HG03342 (cell line): Measurements from ENCODE around the gene PRDM15.
A peak's percentile ranks its signal among the peaks of the same experiment; 100 is the strongest.

Experiments used
- ATAC-seq: cut with Tn5 transposase; IDR thresholded peaks from one replicate; pipeline ENCODE4 v1.9.1; 2021; ENCODE audit warnings: mild to moderate bottlenecking, moderate library complexity; ENCODE audit not compliant: unreplicated experiment

Gene PRDM15

GRCh38 chr21:41846536-41846935 is 32.6 kb downstream of the PRDM15 start:
- ATAC-seq, result no peak

- ATAC-seq, result no peak
Observed at GRCh38 chr21:41846033-41846317, 33.2 kb downstream of the PRDM15 start.

- no peak for ATAC-seq
Observed at GRCh38 chr21:41845310-41846032, 33.7 kb downstream of the PRDM15 start.

GRCh38 chr21:41843584-41843983 is 35.6 kb downstream of the PRDM15 start:
- ATAC-seq, result no peak

GRCh38 chr21:41840880-41841279 is 38.3 kb downstream of the PRDM15 start:
- no peak for ATAC-seq

GRCh38 chr21:41839387-41840000 is 39.6 kb downstream of the PRDM15 start:
- no peak for ATAC-seq

GRCh38 chr21:41837756-41838297 is 41.3 kb downstream of the PRDM15 start:
- no peak for ATAC-seq

GRCh38 chr21:41836166-41837015 is 42.8 kb downstream of the PRDM15 start:
- no peak for ATAC-seq

GRCh38 chr21:41835711-41836154 is 43.4 kb downstream of the PRDM15 start:
- ATAC-seq, result no peak

GRCh38 chr21:41834926-41835663 is 44.0 kb downstream of the PRDM15 start:
- no peak for ATAC-seq

GRCh38 chr21:41834252-41834925 is 44.8 kb downstream of the PRDM15 start:
- no peak for ATAC-seq

- peak; percentile 56 for ATAC-seq
Observed at GRCh38 chr21:41833497-41834115, 45.5 kb downstream of the PRDM15 start.

- ATAC-seq, result peak; percentile 47
Observed at GRCh38 chr21:41832596-41833496, 46.3 kb downstream of the PRDM15 start.

- no peak for ATAC-seq
Observed at GRCh38 chr21:41831866-41832595, 47.1 kb downstream of the PRDM15 start.

GRCh38 chr21:41831453-41831831 is 47.7 kb downstream of the PRDM15 start:
- no peak for ATAC-seq

GRCh38 chr21:41830764-41831452 is 48.2 kb downstream of the PRDM15 start:
- no peak for ATAC-seq

- no peak for ATAC-seq
Observed at GRCh38 chr21:41830145-41830707, 48.9 kb downstream of the PRDM15 start.
